ENCODE results near the gene UBE4B. TPM values are rescaled to one million over a fixed set of nuclear protein-coding genes. Genes with fewer than 3 reads are reported as not detected.
A peak's percentile ranks its signal among the peaks of the same experiment; 100 is the strongest.
"Not testable (repeated sequence)": the region's sequence is repeated elsewhere in the genome, so short reads cannot be mapped to it uniquely, and the experiment has no call there.

Gene UBE4B
- total RNA-seq, 1 experiment from 2014 or later = 31.2 TPM

GRCh38 chr1:10068605-10069294 is 36.0 kb downstream of the UBE4B start:
- H3K27ac Mint-ChIP-seq (ENCODE audit: low read depth, unreplicated experiment) = peak overlapping the region; percentile 76
- H3K27me3 Mint-ChIP-seq (ENCODE audit: insufficient read depth, unreplicated experiment) = no peaks in the 10 kb centered on the region
- intact Hi-C loops (cut with micrococcal nuclease) = no loop called here
- no peak for DNase-seq (ENCODE audit: unreplicated experiment)
- H3K4me3 Mint-ChIP-seq (ENCODE audit: unreplicated experiment) = no peak overlapping the region
- no TSS peak for BruUV-seq (replicated peaks)
- POLR2A ChIA-PET = no interaction called here
- CTCF ChIA-PET = no interaction called here
- H3K36me3 Mint-ChIP-seq (ENCODE audit: insufficient read depth, unreplicated experiment) = peaks cover 13% of the 10 kb centered on the region
- no peaks in the 10 kb centered on the region for H3K9me3 Mint-ChIP-seq (ENCODE audit: unreplicated experiment)
- H3K4me1 Mint-ChIP-seq (ENCODE audit: insufficient read depth, unreplicated experiment) = peaks cover 39% of the 10 kb centered on the region
- no peak for TF ChIP-seq CTCF (IDR thresholded peaks at IDR 0.05; ENCODE audit: unreplicated experiment)

GRCh38 chr1:10070206-10070605 is 37.4 kb downstream of the UBE4B start:
- CTCF ChIA-PET = interaction anchor here (0.7 kb wide), 2 partner anchors 11 to 380 kb away, joined by 3 read pairs; no protein-coding TSS in a partner anchor

GRCh38 chr1:10071640-10072039 is 38.9 kb downstream of the UBE4B start:
- intact Hi-C loops (cut with micrococcal nuclease) = no loop called here
- no peak for DNase-seq (ENCODE audit: unreplicated experiment)
- Mint-ChIP-seq H3K27ac (ENCODE audit: low read depth, unreplicated experiment) (no peak overlapping the region), H3K4me1 (ENCODE audit: insufficient read depth, unreplicated experiment) (peaks cover 40% of the 10 kb centered on the region), H3K27me3 (ENCODE audit: insufficient read depth, unreplicated experiment) (no peaks in the 10 kb centered on the region), H3K9me3 (ENCODE audit: unreplicated experiment) (no peaks in the 10 kb centered on the region), H3K4me3 (ENCODE audit: unreplicated experiment) (no peak overlapping the region), H3K36me3 (ENCODE audit: insufficient read depth, unreplicated experiment) (peaks cover 24% of the 10 kb centered on the region)
- BruUV-seq (replicated peaks) = no TSS peak
- TF ChIP-seq CTCF (IDR thresholded peaks at IDR 0.05; ENCODE audit: unreplicated experiment) = no peak
- POLR2A ChIA-PET = interaction anchor here (1.1 to 2.6 kb wide), 3 partner anchors 8 to 38 kb away, joined by 3 to 9 read pairs (median 3); partner anchors contain the start of gene UBE4B
- CTCF ChIA-PET = interaction anchor here (0.7 kb wide), 1 partner anchor 238 kb away, joined by 6 read pairs; no protein-coding TSS in a partner anchor

More at GRCh38 chr1:10070206-10070605, 37.4 kb downstream of the UBE4B start:
- Mint-ChIP-seq H3K9me3 (ENCODE audit: unreplicated experiment) (no peaks in the 10 kb centered on the region), H3K27ac (ENCODE audit: low read depth, unreplicated experiment) (no peak overlapping the region), H3K4me3 (ENCODE audit: unreplicated experiment) (no peak overlapping the region), H3K27me3 (ENCODE audit: insufficient read depth, unreplicated experiment) (no peaks in the 10 kb centered on the region), H3K36me3 (ENCODE audit: insufficient read depth, unreplicated experiment) (peaks cover 15% of the 10 kb centered on the region), H3K4me1 (ENCODE audit: insufficient read depth, unreplicated experiment) (peaks cover 38% of the 10 kb centered on the region)
- TF ChIP-seq CTCF (IDR thresholded peaks at IDR 0.05; ENCODE audit: unreplicated experiment) = no peak
- POLR2A ChIA-PET = interaction anchor here (2.6 kb wide), 1 partner anchor 37 kb away, joined by 9 read pairs; the partner anchor contains the start of gene UBE4B
- BruUV-seq (replicated peaks) = no TSS peak
- DNase-seq (ENCODE audit: unreplicated experiment) = no peak
- intact Hi-C loops (cut with micrococcal nuclease) = no loop called here

GRCh38 chr1:10073371-10073770 is 40.6 kb downstream of the UBE4B start:
- CTCF ChIA-PET = not testable (repeated sequence)
- POLR2A ChIA-PET = interaction anchor here (1.6 to 2.3 kb wide), 2 partner anchors 10 to 12 kb away, joined by 5 to 16 read pairs; no protein-coding TSS in a partner anchor
- peak overlapping the region; percentile 66 for H3K27ac Mint-ChIP-seq (ENCODE audit: low read depth, unreplicated experiment)

More at GRCh38 chr1:10073371-10073770, 40.6 kb downstream of the UBE4B start:
- H3K27me3 Mint-ChIP-seq (ENCODE audit: insufficient read depth, unreplicated experiment); H3K4me3 Mint-ChIP-seq (ENCODE audit: unreplicated experiment); BruUV-seq (replicated peaks); intact Hi-C loops (cut with micrococcal nuclease); DNase-seq (ENCODE audit: unreplicated experiment); H3K9me3 Mint-ChIP-seq (ENCODE audit: unreplicated experiment): not testable (repeated sequence)
- H3K36me3 Mint-ChIP-seq (ENCODE audit: insufficient read depth, unreplicated experiment) = peaks cover 27% of the 10 kb centered on the region
- H3K4me1 Mint-ChIP-seq (ENCODE audit: insufficient read depth, unreplicated experiment) = peaks cover 33% of the 10 kb centered on the region

Data from MCF 10A (cell line).